DOHH2 (cell line): ENCODE data around the gene HLA-DOA.

Experiments
- H3F3A ChIP-seq: fragments of 200-600 bp; sonication (generic), shearing (Covaris generic); 2 replicates; pipeline ENCODE4 v1.6.0; 2016; ENCODE audit warnings: antibody characterized with exemption, mild to moderate bottlenecking; ENCODE audit not compliant: control insufficient read depth, insufficient read depth
- H3K27ac ChIP-seq: fragments of 200-600 bp; sonication (generic); 2 replicates; pipeline ENCODE4 v1.5.1; 2014; ENCODE audit warnings: low read depth, mild to moderate bottlenecking, low read length, moderate library complexity
- H3K27me3 ChIP-seq: fragments of 200-600 bp; sonication (generic); 2 replicates; pipeline ENCODE4 v1.6.1; 2014; ENCODE audit warnings: mild to moderate bottlenecking, low read length, mixed read lengths; ENCODE audit not compliant: control insufficient read depth
- H3K36me3 ChIP-seq: fragments of 200-600 bp; sonication (generic); 2 replicates; pipeline ENCODE4 v1.6.1; 2014; ENCODE audit warnings: mild to moderate bottlenecking, low read length, moderate library complexity, mixed read lengths; ENCODE audit not compliant: control insufficient read depth
- H3K4me1 ChIP-seq: fragments of 200-600 bp; sonication (generic); 2 replicates; pipeline ENCODE4 v1.6.1; 2014; ENCODE audit warnings: mild to moderate bottlenecking, low read length, mixed read lengths; ENCODE audit not compliant: control insufficient read depth
- H3K4me2 ChIP-seq: fragments of 200-600 bp; sonication (generic); 2 replicates; pipeline ENCODE4 v1.6.0; 2014; ENCODE audit warnings: mild to moderate bottlenecking, low read length, moderate library complexity
- H3K4me3 ChIP-seq: fragments of 200-600 bp; sonication (generic); 2 replicates; pipeline ENCODE4 v1.5.1; 2014; ENCODE audit warnings: mild to moderate bottlenecking, low read length, mixed read lengths
- H3K79me2 ChIP-seq: fragments of 200-600 bp; sonication (generic); 2 replicates; pipeline ENCODE4 v1.6.1; 2014; ENCODE audit warnings: mild to moderate bottlenecking, low read length, mixed read lengths; ENCODE audit not compliant: control insufficient read depth
- H3K9me2 ChIP-seq: fragments of 200-600 bp; sonication (generic); replicated peaks from 2 replicates; pipeline ENCODE4 v1.6.1; 2014; ENCODE audit warnings: mild to moderate bottlenecking, low read length, mixed read lengths; ENCODE audit not compliant: control insufficient read depth
- H3K9me3 ChIP-seq: fragments of 200-600 bp; sonication (generic); 2 replicates; pipeline ENCODE4 v1.6.1; 2014; ENCODE audit warnings: antibody characterized with exemption, low read length, mixed read lengths; ENCODE audit not compliant: control insufficient read depth, insufficient read depth
- H4K20me1 ChIP-seq: fragments of 200-600 bp; sonication (generic); 2 replicates; pipeline ENCODE4 v1.6.0; 2014; ENCODE audit warnings: low read depth, mild to moderate bottlenecking, antibody characterized with exemption, low read length, moderate library complexity; ENCODE audit not compliant: control insufficient read depth, insufficient read depth
- EZH2phosphoT487 ChIP-seq: fragments of 200-600 bp; sonication (generic); IDR thresholded peaks from 2 replicates; pipeline ENCODE4 v1.6.1; 2017; ENCODE audit warnings: borderline replicate concordance, mild to moderate bottlenecking, antibody characterized with exemption, low read length, moderate library complexity, mixed read lengths
- TF ChIP-seq, protein P1 (sequence below): fragments of 200-600 bp; sonication (generic); IDR thresholded peaks from one replicate; pipeline ENCODE4 v1.5.1; 2014; ENCODE audit warnings: antibody characterized with exemption, mild to moderate bottlenecking, low read depth, low read length; ENCODE audit not compliant: poor library complexity, severe bottlenecking

HLA-DOA gene

DNA sequence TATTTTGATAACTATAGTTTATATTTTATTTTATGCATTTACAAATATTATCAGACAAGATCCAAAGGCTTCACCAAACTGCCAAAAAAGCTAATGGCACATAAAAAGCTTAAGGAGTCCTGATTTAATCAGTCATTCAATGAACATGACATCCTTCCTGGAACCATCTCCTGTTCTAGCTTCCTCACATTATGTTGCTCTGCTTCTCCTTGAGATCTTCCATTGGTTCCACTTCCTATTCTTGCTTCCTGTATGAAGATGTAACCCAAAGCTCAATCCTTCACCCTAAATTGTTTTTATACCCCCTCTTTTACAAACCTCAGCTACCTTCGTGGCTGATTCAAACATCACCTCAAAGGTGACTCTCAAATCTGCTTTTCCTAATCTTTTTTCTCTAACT is 45.5 kb downstream of the HLA-DOA start:
- Histone ChIP-seq H3F3A (peaks cover 39% of the 10 kb centered on the region), H3K36me3 (peaks cover 15% of the 10 kb centered on the region), H3K79me2 (peaks cover 56% of the 10 kb centered on the region), H3K9me2 (no peaks in the 10 kb centered on the region), H3K4me1 (peaks cover 62% of the 10 kb centered on the region), H4K20me1 (no peaks in the 10 kb centered on the region), H3K9me3 (peaks cover 3% of the 10 kb centered on the region; the same call in 1 of the 2 replicates), H3K4me3 (peak overlapping the region; percentile 9; the same call in 1 of the 2 replicates), H3K27me3 (no peaks in the 10 kb centered on the region), H3K4me2 (peak overlapping the region; percentile 28), H3K27ac (peak overlapping the region; percentile 25; the same call in 1 of the 2 replicates)
- TF ChIP-seq, protein P1, sequence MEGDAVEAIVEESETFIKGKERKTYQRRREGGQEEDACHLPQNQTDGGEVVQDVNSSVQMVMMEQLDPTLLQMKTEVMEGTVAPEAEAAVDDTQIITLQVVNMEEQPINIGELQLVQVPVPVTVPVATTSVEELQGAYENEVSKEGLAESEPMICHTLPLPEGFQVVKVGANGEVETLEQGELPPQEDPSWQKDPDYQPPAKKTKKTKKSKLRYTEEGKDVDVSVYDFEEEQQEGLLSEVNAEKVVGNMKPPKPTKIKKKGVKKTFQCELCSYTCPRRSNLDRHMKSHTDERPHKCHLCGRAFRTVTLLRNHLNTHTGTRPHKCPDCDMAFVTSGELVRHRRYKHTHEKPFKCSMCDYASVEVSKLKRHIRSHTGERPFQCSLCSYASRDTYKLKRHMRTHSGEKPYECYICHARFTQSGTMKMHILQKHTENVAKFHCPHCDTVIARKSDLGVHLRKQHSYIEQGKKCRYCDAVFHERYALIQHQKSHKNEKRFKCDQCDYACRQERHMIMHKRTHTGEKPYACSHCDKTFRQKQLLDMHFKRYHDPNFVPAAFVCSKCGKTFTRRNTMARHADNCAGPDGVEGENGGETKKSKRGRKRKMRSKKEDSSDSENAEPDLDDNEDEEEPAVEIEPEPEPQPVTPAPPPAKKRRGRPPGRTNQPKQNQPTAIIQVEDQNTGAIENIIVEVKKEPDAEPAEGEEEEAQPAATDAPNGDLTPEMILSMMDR: no peak
- no peak for TF ChIP-seq EZH2phosphoT487

DNA sequence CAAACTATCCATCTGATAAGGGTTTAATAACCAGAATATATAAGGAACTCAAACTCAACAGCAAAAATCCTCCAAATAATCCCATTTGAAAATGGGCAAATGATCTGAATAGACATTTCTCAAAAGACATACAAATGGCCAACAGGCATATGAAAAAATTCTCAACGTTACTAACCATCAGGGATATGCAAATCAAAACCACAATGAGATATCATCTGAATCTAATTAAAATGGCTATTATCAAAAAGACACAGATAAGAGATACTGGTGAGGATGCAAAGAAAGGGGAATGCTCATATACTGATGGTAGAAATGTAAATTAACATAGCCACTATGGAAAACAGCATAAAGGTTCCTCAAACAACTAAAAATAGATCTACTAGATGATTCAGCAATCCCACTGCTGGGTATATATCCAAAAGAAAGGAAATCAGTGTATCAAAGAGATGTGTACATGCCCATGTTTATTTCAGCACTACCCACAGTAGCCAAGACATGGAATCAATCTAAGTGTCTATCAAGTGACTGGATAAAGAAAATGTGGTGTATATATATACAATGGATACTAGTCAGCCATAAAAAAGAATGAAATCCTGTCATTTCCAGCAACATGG is 47.1 kb downstream of the HLA-DOA start:
- H3F3A ChIP-seq: peaks cover 41% of the 10 kb centered on the region
- H3K9me3 ChIP-seq: peaks cover 3% of the 10 kb centered on the region; the same call in 1 of the 2 replicates
- no peaks in the 10 kb centered on the region for H4K20me1 ChIP-seq
- H3K27me3 ChIP-seq: no peaks in the 10 kb centered on the region
- H3K4me2 ChIP-seq: peak overlapping the region; percentile 60
- H3K4me1 ChIP-seq: peaks cover 64% of the 10 kb centered on the region
- H3K27ac ChIP-seq: no peak overlapping the region
- H3K9me2 ChIP-seq: no peaks in the 10 kb centered on the region
- H3K36me3 ChIP-seq: peaks cover 8% of the 10 kb centered on the region
- TF ChIP-seq, protein P1: no peak
- no peak for TF ChIP-seq EZH2phosphoT487
- peak overlapping the region; percentile 48 for H3K4me3 ChIP-seq
- H3K79me2 ChIP-seq: peaks cover 45% of the 10 kb centered on the region

GRCh38 chr6:32960563-32960962 is 48.8 kb downstream of the HLA-DOA start:
- no peaks in the 10 kb centered on the region for H4K20me1 ChIP-seq
- H3F3A ChIP-seq: peaks cover 37% of the 10 kb centered on the region
- H3K4me1 ChIP-seq: peaks cover 63% of the 10 kb centered on the region
- TF ChIP-seq, protein P1: no peak
- TF ChIP-seq EZH2phosphoT487: no peak
- H3K9me3 ChIP-seq: peaks cover 3% of the 10 kb centered on the region; the same call in 1 of the 2 replicates
- H3K27ac ChIP-seq: no peak overlapping the region
- H3K9me2 ChIP-seq: no peaks in the 10 kb centered on the region
- no peaks in the 10 kb centered on the region for H3K27me3 ChIP-seq
- peaks cover 4% of the 10 kb centered on the region for H3K36me3 ChIP-seq
- H3K4me2 ChIP-seq: no peak overlapping the region
- H3K4me3 ChIP-seq: no peak overlapping the region
- peaks cover 29% of the 10 kb centered on the region for H3K79me2 ChIP-seq
